HS-27A (cell line): Measurements from ENCODE around the gene GTF2A1L.
"Not testable (repeated sequence)": the region's sequence is repeated elsewhere in the genome, so short reads cannot be mapped to it uniquely, and the experiment has no call there.

Experiments
- DNase-seq: peaks from one replicate; pipeline ENCODE4 v3.0.0-alpha.2; 2012; ENCODE audit warnings: low read depth, missing footprints

GTF2A1L gene

GRCh38 chr2:48703621-48704020 lies 86.0 kb downstream of the GTF2A1L start:
- not testable (repeated sequence) for DNase-seq

GRCh38 chr2:48707466-48707865 lies 89.8 kb downstream of the GTF2A1L start:
- no peak for DNase-seq

GRCh38 chr2:48709096-48710034 lies 91.7 kb downstream of the GTF2A1L start:
- DNase-seq: no peak

GRCh38 chr2:48711343-48711742 lies 93.7 kb downstream of the GTF2A1L start:
- no peak for DNase-seq

GRCh38 chr2:48712151-48712550 lies 94.5 kb downstream of the GTF2A1L start:
- DNase-seq: no peak

- no peak for DNase-seq
Observed at GRCh38 chr2:48713647-48714046, 96.0 kb downstream of the GTF2A1L start.

- no peak for DNase-seq
Observed at GRCh38 chr2:48714245-48714644, 96.6 kb downstream of the GTF2A1L start.

GRCh38 chr2:48715042-48715899 lies 97.6 kb downstream of the GTF2A1L start:
- peak; percentile 70 for DNase-seq

- DNase-seq: no peak
Observed at GRCh38 chr2:48715956-48716355, 98.3 kb downstream of the GTF2A1L start.

- no peak for DNase-seq
Observed at GRCh38 chr2:48717846-48718245, 100.2 kb downstream of the GTF2A1L start.

GRCh38 chr2:48719480-48720177 lies 102.0 kb downstream of the GTF2A1L start:
- no peak for DNase-seq

GRCh38 chr2:48721158-48721557 lies 103.5 kb downstream of the GTF2A1L start:
- DNase-seq: no peak

- no peak for DNase-seq
Observed at GRCh38 chr2:48722391-48722790, 104.7 kb downstream of the GTF2A1L start.

GRCh38 chr2:48723129-48723528 lies 105.5 kb downstream of the GTF2A1L start:
- peak; percentile 60 for DNase-seq

GRCh38 chr2:48724278-48724677 lies 106.6 kb downstream of the GTF2A1L start:
- DNase-seq: no peak

GRCh38 chr2:48725696-48726494 lies 108.2 kb downstream of the GTF2A1L start:
- no peak for DNase-seq

- DNase-seq: no peak
Observed at GRCh38 chr2:48727560-48727959, 109.9 kb downstream of the GTF2A1L start.

- no peak for DNase-seq
Observed at GRCh38 chr2:48728295-48728694, 110.6 kb downstream of the GTF2A1L start.

GRCh38 chr2:48728840-48729239 lies 111.2 kb downstream of the GTF2A1L start:
- no peak for DNase-seq
